ENCODE results near the gene DOC2A.
A peak's percentile ranks its signal among the peaks of the same experiment; 100 is the strongest.

Gene DOC2A

DNA sequence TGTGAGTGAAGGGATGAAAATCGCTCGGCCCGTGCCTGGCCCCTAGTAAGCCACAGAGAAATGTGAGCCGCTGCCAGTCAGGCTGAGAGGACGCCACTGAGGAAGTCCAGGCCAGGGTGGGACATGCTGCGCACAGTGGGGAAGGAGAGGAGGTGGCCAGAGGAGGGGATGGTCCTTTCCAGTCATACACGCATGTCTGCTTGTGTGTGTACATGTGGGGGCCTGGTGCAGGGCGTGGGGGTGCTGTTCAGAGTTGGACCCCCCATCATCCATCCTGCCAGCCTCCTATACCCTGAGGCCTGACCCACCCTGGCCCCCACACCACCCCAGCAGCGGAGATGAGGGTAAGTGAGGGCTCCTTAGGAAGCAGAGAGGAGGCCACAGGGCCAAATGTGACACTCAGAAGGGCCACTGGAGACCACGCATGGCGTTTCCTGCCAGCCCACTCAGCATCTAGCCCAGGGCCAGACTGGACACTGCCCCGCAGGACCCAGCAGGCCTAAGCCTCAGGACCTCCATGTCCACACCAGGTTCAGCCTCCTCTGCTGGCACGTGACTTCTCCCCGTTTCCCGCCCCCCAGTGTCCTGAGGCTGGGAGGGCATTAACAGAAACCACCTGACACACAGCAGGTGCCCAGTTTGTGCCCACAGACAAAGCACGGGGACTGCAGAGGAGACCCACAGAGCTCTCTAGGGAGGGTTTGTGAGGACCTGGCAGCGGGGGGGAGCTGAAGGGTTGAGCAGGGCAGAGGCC lies 7.0 kb downstream of the DOC2A start:
- DNase-seq, result no peak

DNA sequence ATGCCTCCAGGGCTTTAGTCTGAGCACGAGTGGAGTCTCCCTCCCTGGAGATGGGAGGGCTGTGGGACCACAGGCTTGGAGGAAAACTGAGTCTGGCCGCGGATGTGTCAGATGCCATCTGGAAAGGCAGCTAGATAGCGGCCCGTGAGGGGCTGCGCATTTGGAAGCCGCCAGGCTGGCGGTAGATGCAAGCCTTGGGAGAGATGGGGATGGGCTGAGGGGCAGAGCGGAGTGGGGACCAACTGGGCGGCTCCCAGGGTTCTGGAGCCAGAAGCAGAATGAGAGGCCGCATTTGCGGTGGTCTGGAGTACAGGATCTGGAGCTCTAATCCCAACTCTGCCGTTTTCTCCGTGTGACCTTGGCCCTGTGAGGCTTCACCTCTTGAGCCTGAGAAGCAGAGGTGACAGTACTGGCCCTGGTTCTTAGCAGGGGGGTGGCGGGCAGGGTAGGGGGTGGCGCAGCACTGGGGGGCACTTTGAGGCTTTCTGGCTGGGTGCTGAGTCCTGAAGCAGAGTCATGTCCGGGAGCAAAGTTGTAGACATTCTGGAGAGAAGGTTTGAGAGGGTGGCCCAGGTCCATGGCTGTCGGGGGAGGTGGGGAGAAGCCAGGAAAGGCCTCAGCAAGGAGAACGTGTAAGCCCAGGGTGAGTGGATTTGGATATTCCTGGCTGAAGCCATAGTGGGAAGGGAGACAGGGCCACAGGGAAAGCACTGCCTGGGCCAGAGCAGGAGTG lies 8.0 kb downstream of the DOC2A start:
- DNase-seq, result no peak

DNA sequence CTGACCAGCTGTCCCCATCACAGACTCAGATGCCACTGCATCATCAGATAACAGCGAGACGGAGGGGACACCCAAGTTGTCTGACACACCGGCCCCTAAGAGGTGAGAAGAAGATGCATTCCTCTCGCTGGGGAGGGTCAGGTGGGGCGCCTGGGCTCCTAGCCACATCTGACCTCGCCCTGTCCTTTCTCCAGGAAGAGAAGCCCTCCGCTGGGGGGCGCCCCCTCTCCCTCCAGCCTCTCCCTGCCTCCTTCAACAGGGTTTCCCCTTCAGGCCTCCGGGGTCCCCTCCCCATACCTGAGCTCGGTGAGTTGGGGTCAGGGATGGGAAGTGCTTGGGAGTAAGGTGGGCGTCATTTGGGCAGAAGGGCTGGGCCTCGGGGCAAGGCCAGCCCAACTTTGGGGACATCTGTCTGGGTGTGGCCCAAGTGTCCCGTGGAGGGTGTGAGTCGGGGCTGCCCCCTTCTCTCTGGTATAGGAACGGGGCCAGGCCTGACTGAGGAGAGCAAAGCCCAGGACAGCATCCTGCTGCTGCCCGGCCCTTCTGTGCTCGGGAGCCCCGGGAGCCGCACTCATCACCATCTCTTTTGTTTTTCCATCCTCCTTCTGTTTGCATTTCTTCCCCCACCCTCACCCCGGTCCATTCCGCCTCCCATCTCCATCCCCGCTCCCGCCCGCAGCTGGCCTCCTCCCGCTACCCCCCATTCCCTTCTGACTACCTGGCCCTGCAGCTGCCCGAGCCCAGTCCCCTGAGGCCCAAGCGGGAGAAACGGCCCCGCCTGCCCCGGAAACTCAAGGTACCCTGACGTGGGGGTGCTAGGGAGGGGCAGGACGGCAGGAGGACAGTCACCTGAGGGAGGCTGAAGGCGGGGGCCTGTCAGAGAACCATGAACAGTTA lies 9.8 kb downstream of the DOC2A start:
- DNase-seq, result no peak

DNA sequence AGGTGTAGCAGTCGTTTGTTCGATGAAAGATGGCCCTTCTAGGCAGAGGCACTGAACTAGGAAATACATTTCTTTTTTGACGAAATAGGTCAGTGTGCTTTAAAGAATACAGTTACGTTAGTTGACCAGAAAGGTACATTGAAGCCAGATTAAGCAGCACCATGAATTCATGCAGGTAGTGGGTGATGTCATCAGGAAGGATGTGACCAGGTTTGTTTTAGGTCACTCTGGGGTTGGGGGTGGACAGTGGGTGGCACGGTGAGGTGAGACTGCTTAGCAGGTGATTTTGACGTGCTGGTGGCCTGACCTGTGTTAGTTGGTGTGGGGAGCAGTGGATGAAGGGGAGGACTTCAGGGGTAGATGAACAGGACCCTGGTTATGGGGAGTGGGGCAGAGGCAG lies 11.2 kb downstream of the DOC2A start:
- no peak for DNase-seq

DNA sequence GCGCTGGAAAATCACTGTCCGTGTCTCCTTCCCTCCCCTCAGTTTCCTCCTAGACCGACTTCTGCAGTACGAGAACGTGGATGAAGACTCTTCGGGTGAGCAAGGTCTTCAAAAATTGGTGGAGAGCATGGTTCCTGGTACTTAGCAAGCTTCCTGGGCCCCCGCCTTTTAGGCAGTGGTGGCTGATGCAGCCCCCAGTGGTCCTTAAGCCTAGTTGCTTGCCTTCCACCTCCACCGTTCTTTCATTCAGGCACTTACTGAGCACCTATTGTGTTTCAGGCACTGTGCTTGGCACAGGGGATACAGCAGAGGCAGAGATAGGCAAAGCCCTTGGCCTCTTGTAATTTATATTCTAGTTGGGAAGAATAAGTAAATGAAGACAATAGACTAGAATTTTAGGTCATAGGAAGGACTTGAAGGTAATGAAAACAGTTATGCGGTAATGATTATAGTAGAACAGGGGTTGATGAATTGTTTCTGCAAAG lies 14.0 kb downstream of the DOC2A start:
- no peak for DNase-seq

DNA sequence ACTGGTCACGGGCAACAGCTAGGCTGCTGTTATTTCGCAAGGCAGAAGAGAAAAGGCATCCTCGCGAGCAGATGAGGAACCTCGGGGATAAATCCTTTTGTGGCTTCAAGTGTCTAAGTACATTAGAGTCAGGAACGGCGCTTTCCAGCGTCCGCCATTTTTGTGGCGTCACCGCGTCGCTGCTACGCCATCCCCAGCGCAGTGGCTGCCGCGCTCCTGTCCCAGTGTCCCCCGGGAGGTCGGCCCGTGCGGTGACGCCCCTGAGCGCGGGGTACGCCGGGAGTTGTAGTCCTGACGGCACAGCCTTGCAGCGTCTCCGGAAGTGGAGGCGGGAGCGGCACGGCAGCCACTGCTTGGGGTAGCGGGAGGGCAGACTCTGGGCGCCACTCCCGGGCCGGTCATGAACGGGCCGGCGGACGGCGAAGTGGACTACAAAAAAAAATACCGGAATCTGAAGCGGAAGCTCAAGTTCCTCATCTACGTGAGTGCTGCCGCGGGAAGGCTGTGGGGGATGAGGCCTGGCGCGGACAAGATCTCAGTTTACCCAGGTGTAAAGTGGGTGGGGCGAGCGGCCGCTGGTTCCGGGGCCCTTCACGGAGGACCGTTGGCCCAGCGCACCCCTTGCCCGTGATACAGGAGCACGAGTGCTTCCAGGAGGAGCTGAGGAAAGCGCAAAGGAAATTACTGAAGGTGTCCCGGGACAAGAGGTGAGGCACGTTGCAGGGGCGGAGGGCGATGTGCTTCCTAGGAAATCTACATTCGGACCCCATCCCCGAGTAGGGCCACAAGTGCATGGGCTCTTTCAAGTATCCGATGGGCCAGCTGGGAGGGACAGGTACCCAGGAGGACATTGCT lies 14.7 kb downstream of the DOC2A start, which contains the start of gene INO80E:
TSS of gene INO80E (plus strand) at position 331 of the 855 bp plus-strand sequence. CDS start at position 401, 70 bp downstream.
- peak; percentile 99 for DNase-seq

DNA sequence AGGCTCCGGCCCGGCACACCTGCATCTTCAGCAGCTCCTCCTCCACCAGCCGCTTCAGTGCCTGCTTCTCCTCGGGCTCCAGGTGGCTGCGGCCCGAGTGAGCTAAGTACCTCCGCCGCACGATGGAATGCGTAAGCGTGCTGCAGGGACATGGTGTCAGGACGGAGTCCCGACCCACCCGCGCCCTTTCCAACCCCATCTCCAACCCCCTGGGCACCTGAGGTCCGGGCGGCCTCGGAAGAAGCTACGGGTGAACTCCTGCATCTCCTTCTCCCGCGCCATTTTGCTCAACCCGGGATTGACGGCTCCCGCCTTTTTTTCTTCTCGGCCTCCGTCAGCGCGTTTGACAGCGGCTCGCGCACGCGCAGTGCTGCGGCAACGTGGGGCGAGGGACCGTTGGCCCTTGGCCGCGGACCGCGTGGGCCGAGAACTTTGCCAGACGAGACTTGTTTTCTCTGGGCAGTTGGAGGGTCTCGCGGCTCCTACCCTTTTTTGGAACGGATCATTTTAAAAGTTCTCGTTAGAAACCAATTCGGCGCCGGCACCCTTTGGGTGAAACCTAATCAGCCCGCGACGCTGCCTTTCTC lies 15.4 kb downstream of the DOC2A start, which contains the start of gene HIRIP3:
TSS of gene HIRIP3 (minus strand) at position 294 of the 587 bp plus-strand sequence. CDS start at position 282, 12 bp downstream.
- peak; percentile 89 for DNase-seq

DNA sequence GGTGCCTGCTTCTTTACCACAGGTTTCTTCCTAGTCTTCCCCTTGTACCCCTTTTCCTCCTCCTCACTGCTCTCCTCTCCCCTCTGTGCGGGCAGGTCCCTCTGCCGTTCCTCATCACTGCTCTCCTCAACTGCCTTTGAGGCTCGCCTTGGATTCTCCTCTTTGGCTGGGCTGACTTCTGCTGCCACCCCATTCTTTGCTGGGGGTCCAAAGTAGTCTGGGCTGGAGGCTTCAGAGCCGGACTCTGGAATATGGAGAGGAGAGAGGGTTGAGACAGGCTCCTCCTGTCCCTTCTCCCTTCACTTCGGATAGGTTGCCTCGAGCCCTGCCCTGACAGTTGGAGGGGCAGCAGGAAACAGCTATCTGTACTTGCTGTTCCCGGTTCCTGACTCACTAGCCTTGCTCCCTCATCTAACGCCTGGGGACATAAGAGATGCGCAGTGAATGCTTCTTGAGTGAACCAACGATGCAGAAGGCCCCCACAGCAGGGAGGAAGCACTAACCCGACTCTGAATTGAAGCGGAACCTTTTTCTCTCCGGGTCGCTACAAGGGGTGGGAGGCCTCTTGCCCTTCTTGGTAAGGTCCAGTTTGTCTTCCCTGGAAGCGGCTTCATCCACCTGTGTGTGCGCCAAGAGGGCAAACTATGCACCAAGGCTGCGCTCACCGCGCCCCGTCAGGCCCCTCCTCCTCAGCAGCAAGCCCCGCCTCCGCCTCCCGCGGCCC lies 16.1 kb downstream of the DOC2A start:
- peak; percentile 75 for DNase-seq

DNA sequence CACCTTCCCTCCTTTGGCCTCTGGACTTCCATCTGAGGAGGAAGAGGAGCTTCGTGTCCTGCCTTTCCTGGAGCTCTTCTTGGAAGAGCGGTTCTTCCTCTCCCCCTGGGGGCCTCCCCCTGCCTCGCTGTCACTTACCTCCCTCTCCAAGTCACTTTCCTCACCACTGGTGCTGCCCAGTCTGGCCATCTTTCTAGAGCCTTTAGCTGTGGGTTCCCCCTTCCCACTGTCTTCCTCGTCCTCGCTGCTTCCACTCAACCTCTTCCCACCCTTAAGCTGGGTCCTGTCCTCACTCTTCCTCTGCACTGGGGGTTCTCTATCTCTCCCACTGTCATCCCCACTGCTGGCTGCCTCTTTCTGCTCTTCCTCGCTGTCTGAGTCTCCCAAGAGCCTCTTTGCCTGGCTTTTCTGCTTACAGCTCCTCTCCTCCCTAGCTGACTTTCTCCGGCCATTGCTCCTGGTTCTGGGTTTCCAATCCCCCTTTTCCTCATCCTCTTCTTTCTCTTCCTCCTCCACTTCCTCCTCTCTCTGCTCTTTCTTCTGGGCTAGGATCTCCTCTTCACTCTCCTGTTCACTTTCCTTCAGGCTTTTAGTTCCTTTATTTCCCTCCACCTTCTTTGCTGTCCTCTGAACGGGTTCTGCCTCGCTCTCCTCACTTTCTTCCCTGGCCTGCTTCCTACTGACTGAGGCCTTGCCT lies 16.8 kb downstream of the DOC2A start:
- DNase-seq, result no peak

DNA sequence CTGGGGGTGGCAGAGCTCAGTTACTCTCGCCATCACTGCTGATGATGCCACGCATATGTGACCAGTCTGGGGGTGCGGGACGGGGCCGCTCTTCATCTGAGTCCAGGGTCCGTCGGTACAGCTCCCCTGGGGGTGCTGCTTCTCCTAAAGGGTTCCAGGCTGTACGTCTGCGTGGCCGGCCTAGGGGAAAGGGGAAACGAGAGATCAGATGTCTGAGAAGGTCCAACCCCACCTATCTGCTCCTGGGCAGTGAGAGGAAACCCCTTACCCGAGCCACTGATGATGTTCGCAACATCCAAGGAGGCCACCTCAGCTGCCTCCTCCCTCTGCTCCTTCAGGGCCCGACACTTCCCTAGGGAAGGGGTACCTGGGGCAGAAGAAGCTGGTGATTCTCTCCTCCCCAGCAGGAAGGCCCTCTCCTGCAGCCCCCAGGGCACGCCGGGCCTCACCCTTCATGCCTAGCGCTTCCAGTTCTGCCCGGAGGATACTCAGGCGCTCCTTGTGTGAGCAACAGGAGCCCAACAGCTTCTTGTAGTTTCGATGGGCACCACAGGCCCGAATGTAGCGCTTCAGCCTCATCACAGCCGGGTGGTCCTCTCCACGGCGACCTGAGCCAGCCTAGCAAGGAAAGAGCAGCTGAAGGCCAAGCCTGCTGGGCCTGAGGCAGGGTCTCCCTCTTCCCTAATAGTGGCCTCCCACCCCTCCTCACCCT lies 17.5 kb downstream of the DOC2A start:
- no peak for DNase-seq

DNA sequence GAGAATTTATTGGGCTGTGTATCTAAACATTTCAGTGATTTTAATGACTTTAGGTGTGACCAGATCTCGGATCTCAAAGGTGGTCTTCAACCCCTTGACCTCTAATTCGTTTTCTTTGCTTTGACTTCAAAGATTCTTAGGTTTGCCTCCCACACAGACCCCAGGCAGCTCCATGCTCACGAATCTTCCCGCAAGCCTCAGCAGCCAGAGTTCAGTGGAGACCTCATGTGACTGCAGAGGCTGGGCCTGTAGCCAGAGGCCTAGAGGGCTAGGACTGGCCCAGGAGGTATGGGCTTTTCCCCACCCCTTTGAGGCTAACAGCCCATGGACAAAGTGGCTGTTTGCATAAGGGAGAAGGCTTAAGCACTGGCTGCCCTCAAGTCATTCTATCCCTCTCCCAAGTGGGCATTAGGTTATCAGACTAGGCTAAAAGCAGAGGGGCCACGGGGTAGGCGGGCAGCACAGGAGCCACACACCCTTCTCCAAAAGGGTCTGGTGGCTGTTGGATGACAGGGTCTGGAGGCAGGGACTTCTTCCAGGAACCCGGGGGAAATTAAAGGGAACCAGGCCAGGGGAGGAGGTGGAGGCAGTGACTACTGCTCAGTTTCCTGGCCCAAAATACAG lies 18.4 kb downstream of the DOC2A start:
- DNase-seq, result no peak

DNA sequence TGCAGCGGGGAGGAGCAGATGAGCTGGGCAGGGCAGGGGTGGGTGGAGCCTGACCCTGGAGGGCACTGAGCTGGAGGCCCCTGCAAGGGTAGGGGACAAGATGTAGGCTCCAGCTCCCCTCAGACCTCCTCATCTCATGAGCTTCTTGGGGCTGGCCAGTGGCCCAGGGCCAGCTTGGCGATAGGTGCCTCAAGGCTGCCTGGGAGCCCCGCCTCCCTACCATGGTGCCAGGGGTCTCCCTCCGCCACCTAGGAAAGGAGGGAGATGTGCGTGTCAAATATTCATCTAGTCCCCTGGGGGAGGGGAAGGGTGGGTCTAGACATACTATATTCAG lies 19.3 kb downstream of the DOC2A start:
- no peak for DNase-seq

DNA sequence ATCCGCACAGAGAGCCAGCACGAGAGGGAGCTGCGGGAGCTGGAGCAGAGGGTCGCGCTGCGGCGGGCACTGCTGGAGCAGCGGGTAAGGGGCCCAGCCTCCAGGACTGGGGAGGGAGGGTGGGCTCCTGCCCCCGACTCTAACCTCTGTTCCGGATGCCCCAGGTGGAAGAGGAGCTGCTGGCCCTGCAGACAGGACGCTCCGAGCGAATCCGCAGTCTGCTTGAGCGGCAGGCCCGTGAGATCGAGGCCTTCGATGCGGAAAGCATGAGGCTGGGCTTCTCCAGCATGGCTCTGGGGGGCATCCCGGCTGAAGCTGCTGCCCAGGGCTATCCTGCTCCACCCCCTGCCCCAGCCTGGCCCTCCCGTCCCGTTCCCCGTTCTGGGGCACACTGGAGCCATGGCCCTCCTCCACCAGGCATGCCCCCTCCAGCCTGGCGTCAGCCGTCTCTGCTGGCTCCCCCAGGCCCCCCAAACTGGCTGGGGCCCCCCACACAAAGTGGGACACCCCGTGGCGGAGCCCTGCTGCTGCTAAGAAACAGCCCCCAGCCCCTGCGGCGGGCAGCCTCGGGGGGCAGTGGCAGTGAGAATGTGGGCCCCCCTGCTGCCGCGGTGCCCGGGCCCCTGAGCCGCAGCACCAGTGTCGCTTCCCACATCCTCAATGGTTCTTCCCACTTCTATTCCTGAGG lies 19.8 kb downstream of the DOC2A start:
- no peak for DNase-seq

DNA sequence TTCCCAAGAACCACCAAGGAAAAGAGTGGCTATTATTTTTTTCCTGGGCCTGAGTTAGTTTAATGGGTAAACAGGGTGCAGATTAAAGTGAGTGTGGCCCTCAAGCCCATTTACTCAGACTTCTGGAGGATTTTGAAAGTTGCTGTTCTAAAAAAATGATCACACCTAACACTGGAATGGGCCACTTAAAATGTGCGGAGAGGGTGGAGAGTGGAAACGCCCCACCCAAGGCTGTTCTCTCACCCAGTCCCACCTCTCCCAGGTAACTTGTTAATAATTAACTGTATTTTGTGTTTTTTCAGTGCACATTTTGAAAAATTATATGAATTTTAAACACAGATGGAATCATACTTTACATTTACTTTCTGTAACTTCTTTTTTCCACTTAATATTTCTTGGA lies 20.8 kb downstream of the DOC2A start:
- DNase-seq, result no peak

DNA sequence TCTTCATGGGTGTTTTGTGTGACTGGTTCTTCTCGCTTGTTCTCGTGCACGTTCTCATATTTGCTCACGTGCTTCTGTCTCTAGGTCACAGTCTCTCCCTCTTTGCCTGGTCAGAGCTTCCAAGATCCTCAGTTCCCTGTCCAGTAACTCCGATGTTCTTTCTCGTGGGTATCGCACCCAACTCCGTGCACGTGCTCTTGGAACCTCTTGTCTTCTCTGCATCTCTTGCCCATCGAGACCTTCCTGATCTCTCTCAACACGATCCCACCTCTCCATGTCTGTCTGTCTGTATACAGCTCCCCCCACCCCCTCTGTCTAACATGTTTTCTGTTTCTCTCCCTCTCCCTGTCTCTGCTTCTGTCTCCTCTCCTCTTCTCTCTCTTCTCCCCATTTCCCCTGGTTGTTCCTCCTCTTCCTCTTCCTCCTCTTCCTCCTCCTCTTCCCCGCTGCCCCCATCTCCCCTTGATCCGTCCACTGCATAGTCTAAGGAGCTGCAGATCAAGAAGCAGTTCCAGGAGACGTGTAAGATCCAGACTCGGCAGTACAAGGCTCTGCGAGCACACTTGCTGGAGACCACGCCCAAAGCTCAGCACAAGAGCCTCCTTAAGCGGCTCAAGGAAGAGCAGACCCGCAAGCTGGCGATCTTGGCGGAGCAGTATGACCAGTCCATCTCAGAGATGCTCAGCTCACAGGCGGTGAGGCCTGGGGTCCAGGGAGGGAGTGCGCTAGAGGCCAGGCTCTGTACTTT lies 21.5 kb downstream of the DOC2A start:
- DNase-seq, result no peak

DNA sequence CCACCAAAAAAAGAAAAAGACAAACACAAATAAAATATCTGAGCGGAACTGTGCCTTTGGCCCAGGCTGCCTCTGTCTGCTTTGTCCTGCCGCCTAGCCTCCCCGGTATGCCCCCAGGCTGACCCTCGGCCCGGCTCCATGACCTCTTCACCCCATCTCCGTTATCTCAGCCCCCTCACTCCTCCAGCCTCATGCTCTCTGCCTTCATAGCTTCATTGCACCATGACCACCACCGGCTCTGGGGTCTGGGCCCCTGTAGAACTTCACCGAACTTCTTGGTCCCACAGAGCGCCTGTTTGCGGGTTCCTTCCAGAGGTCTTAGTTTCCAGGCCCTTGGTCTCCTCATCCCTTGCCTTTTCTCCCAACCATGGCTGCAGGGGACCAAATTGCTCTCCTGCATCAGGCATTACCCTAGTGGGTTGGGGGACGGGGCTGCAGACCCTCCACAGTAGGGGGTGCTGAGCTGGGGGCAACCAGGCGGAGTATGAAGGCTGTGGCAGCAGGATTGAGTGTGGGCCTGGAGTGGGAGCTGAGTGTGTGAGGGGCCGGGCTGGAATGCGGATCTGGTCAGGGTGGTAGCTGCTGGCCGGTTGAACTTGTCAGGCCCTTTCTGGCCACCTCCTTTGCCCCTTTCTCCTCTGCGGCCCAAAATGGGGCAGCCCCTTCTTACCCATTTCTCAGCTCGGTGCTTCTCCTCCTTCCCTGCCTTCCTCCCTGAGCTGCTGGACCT lies 22.3 kb downstream of the DOC2A start:
- DNase-seq, result no peak

All from stimulated activated CD4-positive, alpha-beta T cell treated with anti-CD3 and anti-CD28 coated beads, Interleukin-4, amount 100 ng/mL, for 24 hours (primary cell).